ENCODE results near the gene PHLDB1. TPM values are rescaled to one million over a fixed set of nuclear protein-coding genes. Genes with fewer than 3 reads are reported as not detected.
"Not testable (repeated sequence)": the region's sequence is repeated elsewhere in the genome, so short reads cannot be mapped to it uniquely, and the experiment has no call there.

PHLDB1 gene
- total RNA-seq (100 to 1,000 TPM; 123 to 177 (median 136) TPM), polyA plus RNA-seq (110 TPM)
- long read RNA-seq, donor 1, full-length matches to known transcripts = 11 of 131 reads
- long read RNA-seq, donor 1, partial matches to known transcripts = 76 of 131 reads
- long read RNA-seq, donor 1, other reads (novel, unspliced or antisense) = 44 of 131 reads
- long read RNA-seq, donor 2, full-length matches to known transcripts = 7 of 50 reads
- long read RNA-seq, donor 2, partial matches to known transcripts = 28 of 50 reads
- long read RNA-seq, donor 2, other reads (novel, unspliced or antisense) = 15 of 50 reads
- long read RNA-seq, donor 3, full-length matches to known transcripts = 9 of 175 reads
- long read RNA-seq, donor 3, partial matches to known transcripts = 102 of 175 reads
- long read RNA-seq, donor 3, other reads (novel, unspliced or antisense) = 64 of 175 reads
- long read RNA-seq, donor 4, full-length matches to known transcripts = 3 of 62 reads
- long read RNA-seq, donor 4, partial matches to known transcripts = 36 of 62 reads
- long read RNA-seq, donor 4, other reads (novel, unspliced or antisense) = 23 of 62 reads

GRCh38 chr11:118607401-118608359 lies at the start of gene PHLDB1:
PHLDB1 (plus strand) TSS chr11:118607615; CDS start chr11:118613837, 6,222 bp downstream.
- DNase-seq (peak; percentile 80 to 92 (median 91)), ATAC-seq (peak; percentile 40 to 53)
- peaks cover 3% of the 10 kb centered on the region for H3K4me1 ChIP-seq (ENCODE audit: control insufficient read depth, insufficient read depth, low read length)
- peak within 1 kb of the TSS; percentile 95 for H3K27ac ChIP-seq (ENCODE audit: low read length)
- peak within 1 kb of the TSS; percentile 84 for H3K4me3 ChIP-seq (ENCODE audit: low read length)
- H3K9me3 ChIP-seq (ENCODE audit: control insufficient read depth, low read length) = no peaks in the 10 kb centered on the region
- 1% methylated on average over 72 of the region's 72 CpGs for WGBS
- H3K27me3 ChIP-seq (ENCODE audit: control insufficient read depth, insufficient read depth) = no peaks in the 10 kb centered on the region
- intact Hi-C loops (cut with DNase I) = loop anchor here in 2 of 4 donors (5.0 kb wide), 1 partner anchor 50 kb away; no protein-coding TSS in a partner anchor

- DNase-seq = no peak
- 86% methylated on average over 4 of the region's 4 CpGs for WGBS
- no peak for ATAC-seq
- intact Hi-C loops (cut with DNase I) = no loop called here
- H3K27ac ChIP-seq (ENCODE audit: low read length) = no peak overlapping the region
- no peak overlapping the region for H3K4me3 ChIP-seq (ENCODE audit: low read length)
- no peaks in the 10 kb centered on the region for H3K9me3 ChIP-seq (ENCODE audit: control insufficient read depth, low read length)
- H3K27me3 ChIP-seq (ENCODE audit: control insufficient read depth, insufficient read depth) = no peaks in the 10 kb centered on the region
- no peaks in the 10 kb centered on the region for H3K4me1 ChIP-seq (ENCODE audit: control insufficient read depth, insufficient read depth, low read length)
These were observed 46.6 kb upstream of the PHLDB1 start for GRCh38 chr11:118560806-118561205.

- H3K27me3 ChIP-seq (ENCODE audit: control insufficient read depth, insufficient read depth) = no peaks in the 10 kb centered on the region
- intact Hi-C loops (cut with DNase I) = no loop called here
- H3K4me1 ChIP-seq (ENCODE audit: control insufficient read depth, insufficient read depth, low read length) = no peaks in the 10 kb centered on the region
- whole genome bisulfite sequencing = 21% methylated on average over 5 of the region's 5 CpGs
- DNase-seq = peak; percentile 68 to 80 (median 77)
- H3K4me3 ChIP-seq (ENCODE audit: low read length) = peak overlapping the region; percentile 95
- peak; percentile 56 to 68 for ATAC-seq
- H3K9me3 ChIP-seq (ENCODE audit: control insufficient read depth, low read length) = no peaks in the 10 kb centered on the region
- H3K27ac ChIP-seq (ENCODE audit: low read length) = peak overlapping the region; percentile 73
These were observed 42.4 kb upstream of the PHLDB1 start for GRCh38 chr11:118565051-118565450.

- no peak for ATAC-seq
These were observed 37.7 kb upstream of the PHLDB1 start for GRCh38 chr11:118569670-118570069.

GRCh38 chr11:118570787-118571186 lies 36.6 kb upstream of the PHLDB1 start:
- H3K4me3 ChIP-seq (ENCODE audit: low read length) = no peak overlapping the region
- H3K4me1 ChIP-seq (ENCODE audit: control insufficient read depth, insufficient read depth, low read length) = peaks cover 4% of the 10 kb centered on the region
- H3K9me3 ChIP-seq (ENCODE audit: control insufficient read depth, low read length) = no peaks in the 10 kb centered on the region
- no peak for ATAC-seq
- no peaks in the 10 kb centered on the region for H3K27me3 ChIP-seq (ENCODE audit: control insufficient read depth, insufficient read depth)
- intact Hi-C loops (cut with DNase I) = no loop called here
- 97% methylated on average over 1 of the region's 1 CpG for WGBS
- H3K27ac ChIP-seq (ENCODE audit: low read length) = no peak overlapping the region
- no peak for DNase-seq

More at GRCh38 chr11:118569670-118570069, 37.7 kb upstream of the PHLDB1 start:
- Histone ChIP-seq H3K4me3 (ENCODE audit: low read length) (no peak overlapping the region), H3K9me3 (ENCODE audit: control insufficient read depth, low read length) (no peaks in the 10 kb centered on the region), H3K4me1 (ENCODE audit: control insufficient read depth, insufficient read depth, low read length) (peaks cover 1% of the 10 kb centered on the region), H3K27me3 (ENCODE audit: control insufficient read depth, insufficient read depth) (no peaks in the 10 kb centered on the region), H3K27ac (ENCODE audit: low read length) (no peak overlapping the region)
- DNase-seq = no peak
- WGBS = 83% methylated on average over 2 of the region's 2 CpGs
- intact Hi-C loops (cut with DNase I) = no loop called here

GRCh38 chr11:118571701-118572060 lies 35.7 kb upstream of the PHLDB1 start:
- DNase-seq = peak; percentile 31 to 73 (median 60)
- 16% methylated on average over 15 of the region's 15 CpGs for WGBS

GRCh38 chr11:118572061-118572980 lies 35.1 kb upstream of the PHLDB1 start, which contains the start of gene ARCN1:
ARCN1 (plus strand) TSS chr11:118572409; CDS start chr11:118572548, 139 bp downstream.
- H3K9me3 ChIP-seq (ENCODE audit: control insufficient read depth, low read length) = no peaks in the 10 kb centered on the region
- DNase-seq = peak; percentile 85 to 92 (median 92)
- no peaks in the 10 kb centered on the region for H3K27me3 ChIP-seq (ENCODE audit: control insufficient read depth, insufficient read depth)
- intact Hi-C loops (cut with DNase I) = no loop called here
- peak within 1 kb of the TSS; percentile 89 for H3K4me3 ChIP-seq (ENCODE audit: low read length)
- H3K4me1 ChIP-seq (ENCODE audit: control insufficient read depth, insufficient read depth, low read length) = peaks cover 4% of the 10 kb centered on the region
- WGBS = under 1% methylated on average over 55 of the region's 55 CpGs
- peak; percentile 88 to 90 for ATAC-seq
- H3K27ac ChIP-seq (ENCODE audit: low read length) = peak within 1 kb of the TSS; percentile 96

More at GRCh38 chr11:118571701-118572060, 35.7 kb upstream of the PHLDB1 start:
- Histone ChIP-seq H3K27ac (ENCODE audit: low read length) (peak overlapping the region; percentile 96), H3K4me3 (ENCODE audit: low read length) (peak overlapping the region; percentile 89)
- H3K4me1 ChIP-seq (ENCODE audit: control insufficient read depth, insufficient read depth, low read length); H3K27me3 ChIP-seq (ENCODE audit: control insufficient read depth, insufficient read depth); intact Hi-C loops (cut with DNase I); H3K9me3 ChIP-seq (ENCODE audit: control insufficient read depth, low read length): not testable (repeated sequence)
- ATAC-seq = peak in 1 of 2 donors; percentile 25

GRCh38 chr11:118572981-118573550 lies 34.3 kb upstream of the PHLDB1 start:
- peak overlapping the region; percentile 96 for H3K27ac ChIP-seq (ENCODE audit: low read length)
- ATAC-seq (peak; percentile 7 to 34), DNase-seq (no peak)
- intact Hi-C loops (cut with DNase I) = no loop called here
- WGBS = 1% methylated on average over 10 of the region's 10 CpGs
- H3K4me3 ChIP-seq (ENCODE audit: low read length) = peak overlapping the region; percentile 89
- H3K27me3 ChIP-seq (ENCODE audit: control insufficient read depth, insufficient read depth) = no peaks in the 10 kb centered on the region
- H3K9me3 ChIP-seq (ENCODE audit: control insufficient read depth, low read length) = no peaks in the 10 kb centered on the region
- peaks cover 4% of the 10 kb centered on the region for H3K4me1 ChIP-seq (ENCODE audit: control insufficient read depth, insufficient read depth, low read length)

GRCh38 chr11:118574636-118575035 lies 32.8 kb upstream of the PHLDB1 start:
- intact Hi-C loops (cut with DNase I) = no loop called here
- no peak for DNase-seq
- ATAC-seq = no peak

More at GRCh38 chr11:118574636-118575035, 32.8 kb upstream of the PHLDB1 start:
- H3K4me1 ChIP-seq (ENCODE audit: control insufficient read depth, insufficient read depth, low read length) = peaks cover 4% of the 10 kb centered on the region
- no peak overlapping the region for H3K27ac ChIP-seq (ENCODE audit: low read length)
- H3K4me3 ChIP-seq (ENCODE audit: low read length) = peak overlapping the region; percentile 33
- no peaks in the 10 kb centered on the region for H3K27me3 ChIP-seq (ENCODE audit: control insufficient read depth, insufficient read depth)
- no peaks in the 10 kb centered on the region for H3K9me3 ChIP-seq (ENCODE audit: control insufficient read depth, low read length)
- 84% methylated on average over 7 of the region's 7 CpGs for WGBS
